Measurements from ENCODE around the gene CPM. TPM values are rescaled to one million over a fixed set of nuclear protein-coding genes. Genes with fewer than 3 reads are reported as not detected.

The CPM gene
- total and polyA plus RNA-seq, 2 of the 4 experiments (the other 2 are of a cell fraction), result 2.0 to 8.8 TPM

DNA sequence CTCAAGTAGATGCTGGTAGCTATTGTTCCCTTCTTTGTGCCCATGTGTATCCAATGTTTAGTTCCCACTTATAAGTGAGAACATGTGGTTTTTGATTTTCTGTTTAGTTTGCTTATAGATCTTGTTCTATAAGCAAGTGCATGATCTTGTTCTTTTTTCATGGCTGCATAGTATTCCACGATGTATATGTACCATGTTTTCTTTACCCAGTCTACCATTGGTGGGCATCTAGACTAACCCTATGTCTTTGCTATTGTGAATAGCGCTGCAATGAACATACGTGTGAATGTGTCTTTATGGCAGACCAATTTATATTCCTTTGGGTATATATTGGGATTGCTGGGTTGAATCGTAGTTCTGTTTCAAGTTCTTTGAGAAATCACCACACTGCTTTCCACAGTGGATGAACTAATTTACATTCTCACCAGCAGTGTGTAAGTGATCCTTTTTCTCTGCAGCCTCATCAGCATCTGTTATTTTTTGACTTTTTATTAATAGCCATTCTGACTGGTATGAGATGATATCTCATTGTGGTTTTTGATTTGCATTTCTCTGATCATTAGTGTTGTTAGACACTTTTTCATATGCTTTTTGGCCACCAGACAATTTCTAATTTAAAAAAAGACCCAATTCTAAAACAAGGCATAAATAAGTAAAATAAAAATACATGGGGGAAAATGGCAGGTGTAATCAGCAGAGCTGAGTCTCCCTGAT, 50.6 kb downstream of the CPM start:
- no TSS peak for BruUV-seq (replicated peaks)
- Histone ChIP-seq H2BK5ac (ENCODE audit: low read depth, low read length, poor library complexity, severe bottlenecking) (no peak overlapping the region), H3K56ac (ENCODE audit: extremely low read depth, insufficient read depth, low read length) (no peak overlapping the region), H2AFZ (replicated peaks; ENCODE audit: low read length, poor library complexity) (no peak overlapping the region), H4K91ac (ENCODE audit: insufficient read depth, low read depth, low read length) (no peak overlapping the region), H3K4ac (ENCODE audit: low read depth, low read length) (no peak overlapping the region), H3K79me1 (ENCODE audit: low read depth in 1 of 2, low read length in 2 of 2) (no peaks in the 10 kb centered on the region), H3K18ac (ENCODE audit: low read depth, low read length) (no peak overlapping the region), H2BK20ac (ENCODE audit: low read depth, low read length) (no peak overlapping the region), H4K5ac (ENCODE audit: low read depth, low read length) (no peak overlapping the region), H2BK120ac (ENCODE audit: low read depth, low read length) (no peak overlapping the region), H3K4me3 (ENCODE audit: insufficient read depth, low read depth, low read length) (no peak overlapping the region), H3K14ac (replicated peaks; ENCODE audit: low read depth, low read length) (no peak overlapping the region), H3K23ac (ENCODE audit: low read depth, low read length) (no peak overlapping the region), H4K20me1 (ENCODE audit: insufficient read depth, low read length) (no peaks in the 10 kb centered on the region), H2AK5ac (ENCODE audit: low read depth, low read length) (no peak overlapping the region), H3K27ac (ENCODE audit: insufficient read depth, low read length) (no peak overlapping the region), H3K4me2 (ENCODE audit: low read depth, low read length) (no peak overlapping the region), H4K8ac (ENCODE audit: low read depth in 2 of 2, low read length in 2 of 2) (no peak overlapping the region), H2BK15ac (ENCODE audit: low read depth, low read length) (no peak overlapping the region), H2AK9ac (replicated peaks; ENCODE audit: low read depth, low read length, poor library complexity) (no peak overlapping the region), H3K9me3 (ENCODE audit: control insufficient read depth, insufficient read depth, low read length) (peaks cover 5% of the 10 kb centered on the region), H3K27me3 (ENCODE audit: control insufficient read depth, insufficient read depth, low read length) (no peaks in the 10 kb centered on the region), H3K9ac (ENCODE audit: low read depth, low read length) (no peak overlapping the region), H3K36me3 (ENCODE audit: control insufficient read depth, insufficient read depth, low read length) (no peaks in the 10 kb centered on the region), H3K9me1 (ENCODE audit: insufficient read depth, low read length) (no peaks in the 10 kb centered on the region), H3K4me1 (ENCODE audit: control insufficient read depth, insufficient read depth, low read length) (no peaks in the 10 kb centered on the region)
- TF ChIP-seq MXI1 (IDR thresholded peaks at IDR 0.05; ENCODE audit: borderline replicate concordance, low read depth, low read length), result no peak
- no peak for TF ChIP-seq POLR2A (IDR thresholded peaks at IDR 0.05; ENCODE audit: low read depth, low read length)
- no peak for TF ChIP-seq CHD1 (IDR thresholded peaks at IDR 0.05; ENCODE audit: low read depth, low read length)
- TF ChIP-seq CEBPB (IDR thresholded peaks at IDR 0.05; ENCODE audit: low read depth, low read length), result no peak
- TF ChIP-seq SMC3 (IDR thresholded peaks at IDR 0.05; ENCODE audit: low read depth, low read length), result no peak
- TF ChIP-seq, protein P1, sequence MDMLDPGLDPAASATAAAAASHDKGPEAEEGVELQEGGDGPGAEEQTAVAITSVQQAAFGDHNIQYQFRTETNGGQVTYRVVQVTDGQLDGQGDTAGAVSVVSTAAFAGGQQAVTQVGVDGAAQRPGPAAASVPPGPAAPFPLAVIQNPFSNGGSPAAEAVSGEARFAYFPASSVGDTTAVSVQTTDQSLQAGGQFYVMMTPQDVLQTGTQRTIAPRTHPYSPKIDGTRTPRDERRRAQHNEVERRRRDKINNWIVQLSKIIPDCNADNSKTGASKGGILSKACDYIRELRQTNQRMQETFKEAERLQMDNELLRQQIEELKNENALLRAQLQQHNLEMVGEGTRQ (IDR thresholded peaks at IDR 0.05; ENCODE audit: low read depth, low read length), result no peak
- TF ChIP-seq, protein P2, sequence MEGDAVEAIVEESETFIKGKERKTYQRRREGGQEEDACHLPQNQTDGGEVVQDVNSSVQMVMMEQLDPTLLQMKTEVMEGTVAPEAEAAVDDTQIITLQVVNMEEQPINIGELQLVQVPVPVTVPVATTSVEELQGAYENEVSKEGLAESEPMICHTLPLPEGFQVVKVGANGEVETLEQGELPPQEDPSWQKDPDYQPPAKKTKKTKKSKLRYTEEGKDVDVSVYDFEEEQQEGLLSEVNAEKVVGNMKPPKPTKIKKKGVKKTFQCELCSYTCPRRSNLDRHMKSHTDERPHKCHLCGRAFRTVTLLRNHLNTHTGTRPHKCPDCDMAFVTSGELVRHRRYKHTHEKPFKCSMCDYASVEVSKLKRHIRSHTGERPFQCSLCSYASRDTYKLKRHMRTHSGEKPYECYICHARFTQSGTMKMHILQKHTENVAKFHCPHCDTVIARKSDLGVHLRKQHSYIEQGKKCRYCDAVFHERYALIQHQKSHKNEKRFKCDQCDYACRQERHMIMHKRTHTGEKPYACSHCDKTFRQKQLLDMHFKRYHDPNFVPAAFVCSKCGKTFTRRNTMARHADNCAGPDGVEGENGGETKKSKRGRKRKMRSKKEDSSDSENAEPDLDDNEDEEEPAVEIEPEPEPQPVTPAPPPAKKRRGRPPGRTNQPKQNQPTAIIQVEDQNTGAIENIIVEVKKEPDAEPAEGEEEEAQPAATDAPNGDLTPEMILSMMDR (conservative IDR thresholded peaks at IDR 0.05; ENCODE audit: low read depth, low read length), result no peak
- no peak for TF ChIP-seq MAZ (IDR thresholded peaks at IDR 0.05; ENCODE audit: borderline replicate concordance, low read depth, low read length)
- TF ChIP-seq BHLHE40 (IDR thresholded peaks at IDR 0.05; ENCODE audit: low read depth, low read length), result no peak
- no peak for TF ChIP-seq FOS (IDR thresholded peaks at IDR 0.05; ENCODE audit: low read depth, low read length)
- POLR2A ChIA-PET (ENCODE audit: unreplicated experiment), result no interaction called here
- intact Hi-C loops (cut with micrococcal nuclease) (no loop called here), in situ Hi-C loops (cut with MboI; ENCODE audit: low sequenced_read_pairs) (no loop called here), dilution Hi-C loops (cut with HindIII; ENCODE audit: low sequenced_read_pairs, unreplicated experiment) (no loop called here)
- ATAC-seq (ENCODE audit: low read depth), result no peak
- DNase-seq, result no peak
- WGBS, 2 experiments (ENCODE audit: extremely low coverage in 2 of 2, insufficient read length in 1 of 2), result no CpG with 5 or more reads among the region's 4 CpGs
- CTCF ChIA-PET, result interaction anchor here (0.7 kb wide), 1 partner anchor 77 kb away, joined by 3 read pairs; no protein-coding TSS in a partner anchor
